Chondrocyte (in vitro differentiated cells): ENCODE measurements around the gene OXNAD1. TPM values are rescaled to one million over a fixed set of nuclear protein-coding genes. Genes with fewer than 3 reads are reported as not detected.

ENCODE experiments used
- DNase-seq: peaks from one replicate; pipeline ENCODE4 v3.0.0; 2021; ENCODE audit warnings: mixed read lengths, low spot score
- H3K27ac Mint-ChIP-seq: one replicate; pipeline ENCODE4 v1.8.0; 2021; ENCODE audit warnings: mild to moderate bottlenecking, moderate library complexity, mixed read lengths; ENCODE audit not compliant: unreplicated experiment
- H3K27me3 Mint-ChIP-seq: 2 replicates; pipeline ENCODE4 v1.8.0; 2021; ENCODE audit warnings: low read depth, mixed read lengths
- H3K36me3 Mint-ChIP-seq: 2 replicates; pipeline ENCODE4 v1.8.0; 2021; ENCODE audit warnings: low read depth, mixed read lengths
- H3K4me1 Mint-ChIP-seq: 2 replicates; pipeline ENCODE4 v1.8.0; 2021; ENCODE audit warnings: low read depth, mild to moderate bottlenecking, mixed read lengths
- H3K4me3 Mint-ChIP-seq: one replicate; pipeline ENCODE4 v1.8.0; 2021; ENCODE audit warnings: mild to moderate bottlenecking, moderate library complexity, mixed read lengths; ENCODE audit not compliant: unreplicated experiment
- H3K9me3 Mint-ChIP-seq: 2 replicates; pipeline ENCODE4 v1.8.0; 2021; ENCODE audit warnings: low read depth, mixed read lengths
- total RNA-seq: library from RNA; stranded (reverse); gene quantifications from 3 replicates; pipeline ENCODE4 v1.2.1, GENCODE V29; 2021
- TF ChIP-seq, protein P1 (sequence below): fragments of 200-600 bp; sonication (generic); IDR thresholded peaks from 2 replicates; pipeline ENCODE4 v1.5.0; 2021; ENCODE audit warnings: antibody characterized with exemption, mild to moderate bottlenecking, moderate library complexity

Gene OXNAD1
- total RNA-seq, 1 donor from 2014 or later, result 6.7 TPM

GRCh38 chr3:16284633-16285032 is 19.6 kb downstream of the OXNAD1 start:
- H3K9me3 Mint-ChIP-seq, result no peaks in the 10 kb centered on the region
- no peak overlapping the region for H3K4me3 Mint-ChIP-seq
- no peak overlapping the region for H3K27ac Mint-ChIP-seq
- no peaks in the 10 kb centered on the region for H3K27me3 Mint-ChIP-seq
- H3K4me1 Mint-ChIP-seq, result peaks cover 11% of the 10 kb centered on the region
- TF ChIP-seq, protein P1, sequence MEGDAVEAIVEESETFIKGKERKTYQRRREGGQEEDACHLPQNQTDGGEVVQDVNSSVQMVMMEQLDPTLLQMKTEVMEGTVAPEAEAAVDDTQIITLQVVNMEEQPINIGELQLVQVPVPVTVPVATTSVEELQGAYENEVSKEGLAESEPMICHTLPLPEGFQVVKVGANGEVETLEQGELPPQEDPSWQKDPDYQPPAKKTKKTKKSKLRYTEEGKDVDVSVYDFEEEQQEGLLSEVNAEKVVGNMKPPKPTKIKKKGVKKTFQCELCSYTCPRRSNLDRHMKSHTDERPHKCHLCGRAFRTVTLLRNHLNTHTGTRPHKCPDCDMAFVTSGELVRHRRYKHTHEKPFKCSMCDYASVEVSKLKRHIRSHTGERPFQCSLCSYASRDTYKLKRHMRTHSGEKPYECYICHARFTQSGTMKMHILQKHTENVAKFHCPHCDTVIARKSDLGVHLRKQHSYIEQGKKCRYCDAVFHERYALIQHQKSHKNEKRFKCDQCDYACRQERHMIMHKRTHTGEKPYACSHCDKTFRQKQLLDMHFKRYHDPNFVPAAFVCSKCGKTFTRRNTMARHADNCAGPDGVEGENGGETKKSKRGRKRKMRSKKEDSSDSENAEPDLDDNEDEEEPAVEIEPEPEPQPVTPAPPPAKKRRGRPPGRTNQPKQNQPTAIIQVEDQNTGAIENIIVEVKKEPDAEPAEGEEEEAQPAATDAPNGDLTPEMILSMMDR, result no peak
- peaks cover 7% of the 10 kb centered on the region for H3K36me3 Mint-ChIP-seq
- DNase-seq, result no peak

GRCh38 chr3:16286161-16286560 is 21.1 kb downstream of the OXNAD1 start:
- no peak overlapping the region for H3K27ac Mint-ChIP-seq
- H3K27me3 Mint-ChIP-seq, result no peaks in the 10 kb centered on the region
- no peaks in the 10 kb centered on the region for H3K9me3 Mint-ChIP-seq
- no peak for DNase-seq
- H3K36me3 Mint-ChIP-seq, result peaks cover 7% of the 10 kb centered on the region
- H3K4me1 Mint-ChIP-seq, result peaks cover 24% of the 10 kb centered on the region
- no peak overlapping the region for H3K4me3 Mint-ChIP-seq
- TF ChIP-seq, protein P1, result no peak

DNA sequence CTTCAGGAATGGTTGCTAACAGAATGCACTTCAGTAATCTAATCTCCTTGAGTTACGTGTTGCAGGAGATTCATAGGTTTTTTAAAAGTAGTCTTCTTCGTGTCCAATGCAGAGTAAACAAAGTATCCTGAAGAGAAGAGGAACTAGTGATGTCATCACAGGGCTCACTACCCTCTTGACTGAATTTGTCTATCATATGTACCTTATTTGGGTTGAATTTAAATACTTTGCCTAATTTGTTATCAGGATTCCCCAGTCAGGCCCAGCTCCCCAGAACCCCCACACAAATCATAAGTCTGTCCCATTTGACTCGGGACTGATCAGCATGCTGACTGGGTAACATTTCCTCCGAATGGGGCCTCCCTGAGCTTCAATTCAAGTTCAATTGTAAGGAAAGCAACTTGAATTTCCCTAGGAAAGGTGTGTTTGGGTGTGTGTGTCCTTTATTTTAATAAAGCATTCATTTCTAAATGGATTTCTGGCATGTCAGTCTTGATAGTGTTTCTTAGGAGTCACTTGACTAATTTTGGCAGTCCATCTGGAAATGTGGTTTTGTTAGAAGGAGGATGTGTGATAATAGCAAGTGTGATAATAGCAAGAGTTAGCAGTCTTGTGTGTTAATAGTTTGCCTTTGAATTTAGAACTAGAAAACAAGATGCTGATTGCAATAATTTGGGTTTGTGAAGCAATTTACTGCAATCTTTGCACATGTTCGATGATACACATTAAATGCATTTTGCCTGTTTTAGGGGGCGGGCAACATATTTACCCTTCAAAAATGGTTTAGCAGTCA is 21.9 kb downstream of the OXNAD1 start:
- Mint-ChIP-seq H3K9me3 (no peaks in the 10 kb centered on the region), H3K27ac (no peak overlapping the region), H3K4me3 (no peak overlapping the region), H3K27me3 (no peaks in the 10 kb centered on the region), H3K36me3 (peaks cover 7% of the 10 kb centered on the region), H3K4me1 (peaks cover 28% of the 10 kb centered on the region)
- no peak for DNase-seq
- TF ChIP-seq, protein P1, result no peak

DNA sequence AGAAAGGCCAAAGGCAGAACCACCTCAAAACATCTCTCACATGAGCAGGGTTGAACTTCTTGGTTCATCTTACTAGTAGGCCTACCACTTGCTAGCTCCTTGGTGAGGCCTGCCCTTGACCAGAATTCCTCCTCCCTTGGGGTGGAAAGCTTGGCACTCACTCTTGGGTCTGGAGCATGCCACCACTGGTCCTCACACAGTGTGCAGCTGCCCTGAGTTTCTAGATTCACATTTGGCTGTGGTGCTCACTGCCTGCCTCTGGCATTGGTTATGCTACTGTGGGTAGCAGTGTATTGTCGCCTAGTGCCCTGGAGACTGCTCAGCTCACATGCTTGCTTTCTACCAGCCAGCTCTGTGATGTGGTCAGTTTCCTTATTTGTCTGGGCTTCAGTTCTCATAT is 23.7 kb downstream of the OXNAD1 start:
- Mint-ChIP-seq H3K27me3 (no peaks in the 10 kb centered on the region), H3K4me1 (peaks cover 28% of the 10 kb centered on the region), H3K9me3 (peaks cover 3% of the 10 kb centered on the region), H3K27ac (no peak overlapping the region), H3K4me3 (no peak overlapping the region), H3K36me3 (peaks cover 6% of the 10 kb centered on the region)
- no peak for DNase-seq
- TF ChIP-seq, protein P1, result no peak

DNA sequence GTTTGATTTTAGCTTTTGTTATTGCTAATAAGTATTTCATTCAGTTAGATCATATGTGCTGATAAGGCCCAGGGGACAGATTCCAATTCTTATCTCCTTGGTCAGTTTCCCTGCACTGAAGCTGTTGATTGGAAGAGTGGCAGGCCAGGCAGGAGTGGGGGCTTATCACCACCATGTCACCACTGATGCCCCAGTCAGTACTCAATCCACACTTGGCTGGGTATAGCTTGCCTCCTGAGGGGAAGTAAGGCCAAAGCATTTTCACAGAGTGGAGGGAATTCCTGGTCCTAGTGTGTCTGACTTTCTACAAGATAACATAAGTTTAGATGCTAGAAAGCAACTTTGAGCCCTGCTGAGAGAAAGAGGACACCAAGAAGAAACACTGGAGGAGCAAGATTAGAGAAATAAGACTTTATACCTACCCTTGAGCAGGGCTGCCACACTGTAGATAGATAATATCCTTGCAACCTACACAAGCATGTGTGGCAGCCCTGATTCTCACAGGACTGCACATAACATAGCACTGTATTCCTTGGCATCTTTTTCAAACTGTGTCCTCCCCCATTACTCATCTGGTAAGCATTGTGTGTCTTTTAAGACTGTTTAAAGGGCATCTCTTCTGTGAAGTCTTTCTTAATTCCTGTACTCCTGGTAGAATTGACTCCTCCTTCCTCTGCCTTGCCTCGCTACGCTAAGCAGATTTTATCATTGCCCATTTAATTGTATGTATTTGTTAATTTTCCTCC is 24.3 kb downstream of the OXNAD1 start:
- H3K27ac Mint-ChIP-seq, result no peak overlapping the region

More for the DNA sequence above, 24.3 kb downstream of the OXNAD1 start:
- Mint-ChIP-seq H3K4me3 (no peak overlapping the region), H3K9me3 (peaks cover 7% of the 10 kb centered on the region), H3K36me3 (peaks cover 7% of the 10 kb centered on the region), H3K4me1 (peaks cover 28% of the 10 kb centered on the region), H3K27me3 (no peaks in the 10 kb centered on the region)
- no peak for DNase-seq
- TF ChIP-seq, protein P1, result no peak
